M059J (cell line): ENCODE results near the gene COL23A1. TPM values are rescaled to one million over a fixed set of nuclear protein-coding genes. Genes with fewer than 3 reads are reported as not detected.

Source experiments
- DNase-seq: peaks from one replicate; pipeline ENCODE4 v3.0.0-alpha.2; 2012; ENCODE audit warnings: low read depth
- total RNA-seq: library from RNA; depleted of rRNA; stranded (reverse); fragments of >200 nt; shearing (Covaris generic); gene quantifications from 2 replicates; pipeline ENCODE4 v1.2.3, GENCODE V29; 2014

COL23A1 gene
- total RNA-seq, 1 experiment from 2014 or later = not detected

DNA sequence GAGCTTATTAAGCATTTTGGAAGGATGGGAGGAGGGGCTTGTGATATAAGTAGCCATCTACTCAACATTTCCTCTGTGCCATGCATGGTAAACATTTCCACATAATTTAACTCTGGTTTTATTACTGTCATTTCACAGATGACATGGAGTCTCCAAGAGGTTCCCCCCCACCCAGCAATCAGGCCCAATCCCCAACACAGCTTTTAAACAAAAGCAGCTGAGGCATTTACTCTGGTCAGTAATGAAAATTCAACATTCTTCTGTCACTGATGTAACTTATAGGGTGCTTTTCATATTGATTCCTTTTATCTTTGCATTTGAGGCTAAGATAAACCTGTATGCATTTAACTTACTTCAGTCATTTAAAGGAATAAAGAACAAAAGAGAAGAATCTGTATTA lies 128.1 kb downstream of the COL23A1 start:
- DNase-seq = no peak

DNA sequence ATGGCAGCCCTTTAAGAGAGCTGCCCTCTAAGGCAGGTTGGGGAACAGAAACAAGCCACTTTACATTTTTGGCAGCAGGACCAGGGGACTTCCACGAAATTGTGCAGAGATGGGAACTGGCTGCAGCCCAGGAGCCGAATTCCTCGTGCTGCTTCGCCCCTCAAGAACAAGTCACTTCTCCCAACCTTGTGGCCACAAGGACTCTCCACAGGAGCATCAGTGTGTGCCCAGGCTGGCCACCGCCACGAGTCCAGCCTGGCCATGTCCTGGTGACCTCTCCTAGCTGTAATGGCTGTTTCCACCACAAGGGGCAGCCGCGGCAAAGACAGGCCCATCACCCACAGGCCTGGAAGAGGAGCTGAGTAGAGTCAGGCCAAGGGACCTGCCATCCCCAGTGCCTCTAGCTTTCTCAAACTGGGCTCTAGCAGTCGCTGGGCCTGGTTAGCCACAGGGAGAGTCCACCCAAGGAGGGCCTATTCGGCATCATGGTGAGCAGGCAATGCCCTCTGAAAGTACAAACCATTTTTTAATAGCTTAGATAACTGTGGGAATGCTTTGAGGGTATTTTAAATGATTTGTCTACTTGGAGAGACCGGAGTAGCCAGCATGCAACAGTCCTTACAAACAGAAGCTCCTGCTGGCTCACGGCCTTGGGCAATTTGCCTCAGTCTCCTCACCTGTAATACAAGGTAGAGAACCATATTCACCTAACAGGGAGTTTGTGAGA lies 129.0 kb downstream of the COL23A1 start:
- peak; percentile 40 for DNase-seq

DNA sequence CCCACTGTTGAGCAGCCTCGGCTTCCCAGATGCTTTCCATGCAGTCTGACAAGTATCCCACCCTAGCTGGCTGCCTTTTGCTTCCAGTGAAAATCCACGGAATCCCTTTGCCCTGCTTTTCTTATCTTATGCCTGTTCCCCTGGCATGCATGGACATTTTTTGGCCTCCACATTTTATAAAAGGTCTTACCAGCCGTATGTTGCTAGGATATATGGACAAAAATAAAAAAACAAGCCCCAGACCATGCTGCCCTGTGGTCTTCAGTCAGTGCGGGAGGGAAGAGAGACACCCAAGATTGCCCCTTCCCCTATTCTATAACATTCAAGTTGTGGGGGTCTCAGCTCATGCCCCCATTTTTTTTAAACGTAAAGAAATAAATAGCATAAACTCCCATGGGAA lies 129.6 kb downstream of the COL23A1 start:
- DNase-seq = no peak

DNA sequence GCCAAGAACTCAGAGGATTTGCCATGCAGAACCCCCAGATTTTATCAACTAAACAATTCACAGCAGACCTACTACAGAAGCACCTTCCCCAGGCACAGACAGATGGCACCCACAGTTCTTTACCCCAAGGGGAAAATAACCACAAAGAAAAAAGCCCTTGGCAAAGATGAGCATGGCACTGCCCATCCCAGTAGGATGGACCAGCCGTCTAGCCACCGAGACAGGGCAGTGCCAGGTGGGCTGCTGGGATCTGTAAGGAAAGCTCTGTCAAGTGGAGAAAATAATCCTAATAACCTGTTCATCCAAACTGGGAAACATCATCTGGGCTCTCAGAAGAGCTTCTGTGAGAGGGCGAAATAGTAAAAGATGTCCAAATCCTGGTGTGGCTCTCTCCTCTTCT lies 130.0 kb downstream of the COL23A1 start:
- no peak for DNase-seq

DNA sequence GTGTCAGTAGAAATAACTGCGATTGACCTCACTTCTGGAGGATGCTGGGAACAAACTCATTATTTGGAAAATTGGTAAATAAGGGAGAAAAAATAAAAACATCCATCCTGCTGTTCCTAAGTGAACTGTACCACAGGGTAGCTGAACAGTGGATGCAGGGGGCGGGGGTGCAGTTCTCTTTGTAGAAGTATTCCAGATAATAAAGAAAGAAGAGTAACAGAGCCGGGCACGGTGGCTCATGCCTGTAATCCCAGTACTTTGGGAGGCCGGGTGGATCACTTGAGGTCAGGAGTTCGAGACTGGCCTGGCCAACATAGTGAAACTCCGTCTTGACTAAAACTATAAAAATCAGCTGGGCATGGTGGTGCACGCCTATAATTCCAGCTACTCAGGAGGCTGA lies 132.1 kb downstream of the COL23A1 start:
- no peak for DNase-seq

DNA sequence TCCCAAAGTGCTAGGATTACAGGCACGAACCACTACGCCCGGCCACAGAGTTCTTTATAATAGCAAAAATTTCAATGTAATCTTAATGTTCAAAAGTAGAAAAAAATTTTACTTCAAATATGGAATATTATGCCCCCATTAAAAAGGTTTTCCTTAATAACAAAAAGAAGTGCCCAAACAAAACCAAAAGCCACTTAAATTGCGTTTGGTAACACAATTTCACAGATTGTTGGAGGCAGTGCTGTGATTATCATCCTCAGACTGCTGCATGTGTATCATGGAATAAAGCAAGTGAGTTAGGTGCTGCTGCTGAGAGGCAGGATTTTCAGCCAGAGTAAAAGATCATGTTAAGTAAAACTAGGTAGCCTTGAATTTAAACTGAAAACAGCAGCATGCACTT lies 132.7 kb downstream of the COL23A1 start:
- no peak for DNase-seq

DNA sequence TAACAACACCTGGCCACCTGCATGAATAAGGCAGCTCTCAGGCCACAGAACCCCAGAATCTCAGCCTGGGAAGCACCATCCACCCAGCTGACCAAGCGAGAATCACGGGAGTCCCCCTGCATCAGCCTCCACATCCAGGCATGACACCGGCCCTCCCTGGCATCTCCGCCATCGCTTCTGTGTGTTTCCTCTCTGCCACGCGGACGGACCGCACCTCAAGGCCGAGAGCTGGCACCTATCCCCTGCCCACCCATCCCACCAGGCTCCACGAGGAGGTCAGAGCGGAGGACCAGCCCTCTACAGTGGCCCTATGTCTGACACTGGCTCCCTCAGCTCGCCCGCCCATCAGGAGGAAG lies 134.7 kb downstream of the COL23A1 start:
- no peak for DNase-seq

DNA sequence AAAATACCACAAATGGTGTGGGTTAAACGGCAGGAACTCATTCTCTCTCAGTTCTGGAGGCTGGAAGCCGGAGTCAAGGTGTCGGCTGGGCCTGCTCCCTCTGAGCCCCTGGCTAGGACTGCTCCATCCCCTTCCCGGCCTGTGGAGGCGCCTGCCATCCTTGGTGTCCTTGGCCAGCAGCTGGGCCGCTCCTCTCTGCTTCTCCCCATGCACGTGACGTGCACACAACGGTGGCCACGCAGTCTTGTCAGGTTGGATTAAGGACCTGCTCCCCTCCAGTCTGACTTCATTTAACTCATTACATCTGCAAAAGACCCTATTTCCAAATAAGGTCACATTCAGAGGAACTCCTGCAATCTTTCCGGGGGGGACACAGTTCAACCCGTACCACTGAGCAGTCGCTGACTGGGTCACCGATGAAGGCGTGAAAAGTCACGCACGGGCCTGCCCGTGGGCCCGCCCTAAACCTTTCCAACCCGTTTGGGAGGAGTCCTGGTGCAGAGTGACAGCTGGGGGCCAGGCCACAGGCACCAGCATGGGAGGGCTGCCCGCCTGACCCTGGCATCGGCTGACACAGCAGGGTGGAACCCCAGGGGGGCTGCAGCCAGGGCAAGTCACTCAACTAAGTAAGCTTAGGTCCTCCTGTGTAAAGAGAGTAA lies 135.2 kb downstream of the COL23A1 start:
- no peak for DNase-seq

DNA sequence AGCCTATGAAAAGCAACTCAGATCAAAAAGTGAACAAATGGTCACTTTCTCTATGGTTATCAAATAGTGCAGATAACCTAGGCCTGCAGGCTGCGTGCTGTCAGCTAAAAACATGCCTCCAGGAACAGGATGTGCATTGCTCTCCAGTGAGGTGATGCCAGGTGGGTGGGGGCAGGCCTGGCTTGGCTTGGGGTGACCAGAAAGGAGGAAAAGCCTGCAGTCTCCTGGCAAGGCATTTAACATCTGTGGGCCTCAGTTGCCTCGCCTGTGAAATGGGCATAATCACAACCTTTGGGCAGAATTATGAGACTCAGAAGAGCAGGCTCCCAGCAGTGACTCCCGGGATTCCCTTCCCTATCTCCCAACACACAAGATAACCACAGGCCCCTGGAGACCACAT lies 135.9 kb downstream of the COL23A1 start:
- no peak for DNase-seq

DNA sequence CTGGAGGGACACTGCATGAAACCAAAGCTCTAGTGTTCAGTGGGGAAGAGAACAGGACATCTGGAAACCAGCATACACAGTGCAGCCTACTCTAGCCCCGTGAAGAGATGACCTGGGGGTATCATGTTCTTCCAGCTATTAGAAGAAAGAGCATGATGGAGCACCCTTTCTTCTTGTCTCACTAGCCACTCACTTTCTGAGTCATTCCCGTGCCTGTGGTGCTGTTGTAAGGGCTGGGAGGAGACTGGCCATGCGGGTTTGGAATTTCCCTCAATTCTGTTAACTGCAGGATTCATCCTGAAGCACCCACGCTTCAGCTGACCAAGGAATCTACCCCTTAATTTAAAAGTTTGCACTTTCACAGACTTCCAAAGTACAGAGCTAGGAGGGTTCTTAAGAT lies 137.0 kb downstream of the COL23A1 start:
- peak; percentile 15 for DNase-seq

DNA sequence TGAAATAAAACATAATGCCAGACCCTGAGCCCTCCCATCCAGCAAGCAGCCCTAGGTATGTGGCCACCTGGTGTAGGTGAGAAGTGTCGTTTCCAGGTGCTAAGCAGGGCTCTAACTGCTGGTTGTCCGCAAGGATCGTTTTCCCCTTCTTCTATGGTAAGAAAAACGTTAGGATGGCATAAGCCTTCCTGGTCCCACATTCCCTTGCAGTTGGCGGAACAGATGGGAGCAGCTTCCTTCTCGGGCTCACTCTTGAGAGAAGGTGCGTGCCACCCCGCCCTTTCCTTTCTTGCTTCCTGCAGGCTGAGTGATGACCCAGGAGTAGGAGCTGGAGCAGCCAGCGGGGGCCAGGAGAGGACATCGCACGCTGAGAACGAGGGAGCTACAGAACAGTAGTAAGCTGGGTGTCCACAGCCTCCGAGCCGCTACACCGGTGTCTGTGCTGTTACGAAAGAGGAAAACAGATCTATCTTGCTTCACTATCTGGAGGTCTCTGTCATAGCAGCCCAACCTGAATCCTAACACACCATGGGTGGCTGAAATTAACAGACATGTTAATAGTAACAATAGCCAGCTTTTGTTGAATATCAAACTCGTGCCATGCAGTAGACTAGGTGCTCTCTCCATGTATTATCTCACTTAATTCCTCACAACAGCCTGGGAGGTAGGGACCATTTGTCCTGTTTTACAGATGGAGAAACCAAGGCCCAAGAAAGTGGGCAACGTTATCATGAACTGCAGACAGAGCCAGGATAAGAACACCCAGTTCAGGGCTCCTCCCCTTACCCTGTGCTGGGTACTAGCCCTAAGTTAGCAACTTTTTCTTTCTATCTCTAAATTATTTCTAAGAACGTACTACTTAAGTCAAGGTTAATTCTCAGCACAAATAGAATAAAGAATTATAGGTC lies 139.8 kb downstream of the COL23A1 start:
- no peak for DNase-seq

DNA sequence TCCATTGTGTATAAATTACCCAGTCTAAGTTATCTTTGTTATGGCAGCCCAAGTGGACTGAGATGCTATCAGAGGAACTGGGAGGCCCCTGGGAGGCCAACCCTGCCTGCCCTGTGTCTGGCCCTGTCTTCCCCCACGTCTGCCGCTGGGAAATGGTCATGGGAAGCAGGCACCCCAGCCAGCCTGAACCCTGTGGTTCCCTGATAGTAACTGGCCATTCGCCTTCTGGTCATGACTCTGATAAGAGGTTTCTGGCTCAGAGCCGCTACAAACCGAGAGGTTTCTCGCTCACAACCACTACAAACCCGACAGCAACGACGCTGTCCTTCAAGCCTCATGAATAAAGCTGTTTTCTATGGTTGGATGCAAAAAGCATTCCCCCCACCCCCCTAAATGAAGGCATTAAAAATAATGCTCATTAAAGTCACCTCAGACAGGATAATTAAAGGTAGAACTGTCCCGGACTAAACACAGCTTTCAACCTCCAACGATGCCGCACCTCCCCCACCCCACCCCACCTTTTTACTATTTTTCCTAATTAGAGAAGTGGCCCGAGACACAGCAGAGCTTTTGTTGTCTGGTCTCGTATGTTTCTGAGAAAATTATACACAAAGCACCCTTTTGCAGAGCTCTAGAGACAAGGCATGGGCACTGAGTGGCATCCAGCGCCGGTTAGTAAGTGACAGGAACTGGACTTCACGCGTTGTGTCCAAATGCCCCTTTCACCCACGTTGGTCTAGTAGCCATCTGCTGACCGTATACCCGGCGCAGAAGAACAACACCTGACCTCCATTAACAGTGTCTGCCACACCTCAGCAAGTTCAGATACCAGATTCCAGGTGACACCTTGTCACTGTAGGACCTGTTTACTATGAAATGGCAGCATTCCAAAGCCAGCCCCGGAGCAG lies 140.8 kb downstream of the COL23A1 start:
- no peak for DNase-seq

DNA sequence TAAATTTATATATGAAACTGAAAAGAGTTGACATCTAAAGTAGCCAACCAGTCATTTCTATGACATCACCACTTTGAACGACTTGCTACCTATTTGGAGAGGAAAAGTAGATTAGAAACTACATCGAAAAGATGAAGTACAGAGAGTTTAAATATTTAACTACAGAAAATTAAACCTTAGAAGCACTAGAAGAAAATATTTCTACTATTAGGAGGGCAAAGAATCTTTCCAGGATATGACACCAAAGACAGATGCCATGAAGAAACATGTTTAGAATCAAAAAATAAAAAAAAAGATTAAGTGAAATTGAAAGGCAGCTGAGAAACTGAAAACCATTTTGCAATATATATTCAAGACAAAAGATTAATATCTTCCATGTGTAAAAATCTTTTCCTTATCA lies 144.7 kb downstream of the COL23A1 start:
- no peak for DNase-seq

DNA sequence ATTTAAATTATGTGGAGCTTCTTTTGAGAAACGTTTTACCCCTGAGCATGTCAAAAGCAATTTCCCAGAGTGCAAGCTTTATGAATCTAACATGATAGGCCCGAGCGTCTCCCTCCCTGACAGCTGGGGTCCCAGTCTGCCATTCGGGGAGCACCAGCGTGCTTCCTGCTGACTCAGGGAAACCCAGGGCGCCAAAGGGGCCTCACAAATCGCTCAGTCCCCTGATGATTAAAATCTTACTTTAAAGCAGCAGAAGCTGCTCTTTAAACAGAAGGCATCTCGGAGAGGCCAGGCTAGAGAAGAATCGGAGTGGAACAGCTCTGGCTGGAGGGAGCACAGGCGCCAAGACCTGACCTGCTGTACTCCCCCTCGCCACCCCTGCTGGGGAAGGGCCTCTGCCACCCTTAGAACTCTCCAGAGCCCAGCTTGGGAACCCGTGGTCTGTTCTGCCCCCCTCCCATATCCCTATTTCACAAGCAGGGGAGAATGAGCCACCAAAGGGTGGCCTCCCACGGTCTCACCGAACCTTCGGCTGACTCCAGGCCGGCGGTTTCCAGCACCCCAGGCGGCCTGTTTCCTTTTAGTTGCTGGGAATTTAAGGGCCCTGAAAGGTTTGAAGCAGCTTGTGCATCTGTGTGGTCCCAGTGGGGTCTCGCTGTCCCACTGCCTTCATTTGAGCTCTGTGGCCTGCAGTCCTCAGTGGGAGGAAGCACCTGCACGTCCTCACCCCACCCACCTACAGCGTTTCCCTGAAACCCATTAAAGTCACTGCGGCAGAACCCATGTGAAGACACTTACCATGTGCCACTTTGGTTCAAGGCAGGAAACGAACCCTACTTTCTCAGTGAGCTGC lies 147.6 kb downstream of the COL23A1 start:
- DNase-seq = no peak

DNA sequence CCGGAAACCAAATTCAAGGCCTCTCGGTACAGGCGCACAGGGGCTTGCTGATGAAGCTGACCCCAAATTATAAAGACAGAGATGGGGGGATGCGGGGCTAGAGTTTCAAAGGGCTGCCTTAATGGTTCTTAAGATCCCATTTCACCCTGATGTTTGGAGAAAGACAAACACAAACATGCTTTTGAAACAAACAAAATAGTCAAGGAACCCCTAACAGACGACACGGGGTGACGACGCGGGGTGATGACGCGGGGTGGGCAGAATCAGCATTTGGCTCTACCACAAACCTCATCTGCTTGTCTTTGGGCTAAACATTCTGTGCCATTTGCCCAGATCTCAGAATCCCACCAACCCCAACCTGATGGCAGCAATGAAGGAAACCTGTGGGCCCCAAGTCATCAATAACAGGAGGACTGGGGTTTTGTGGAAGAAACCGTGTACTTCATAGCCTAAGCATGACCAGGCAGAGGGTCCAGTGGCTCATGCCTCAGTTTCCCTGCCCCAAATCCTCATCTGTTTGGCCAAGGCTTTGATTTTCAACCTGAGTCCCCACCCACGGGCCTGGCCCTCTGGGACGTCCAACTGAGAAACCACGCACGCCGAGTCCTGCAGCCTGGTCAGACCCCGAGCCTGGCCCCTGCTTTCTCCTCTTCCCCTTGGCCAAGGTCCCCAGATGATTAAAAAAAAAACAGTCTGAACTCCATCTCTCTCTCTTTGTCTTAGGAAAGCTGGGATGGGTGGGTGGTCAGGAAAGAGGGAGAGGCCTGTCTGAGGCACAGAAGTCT lies 148.5 kb downstream of the COL23A1 start:
- no peak for DNase-seq

DNA sequence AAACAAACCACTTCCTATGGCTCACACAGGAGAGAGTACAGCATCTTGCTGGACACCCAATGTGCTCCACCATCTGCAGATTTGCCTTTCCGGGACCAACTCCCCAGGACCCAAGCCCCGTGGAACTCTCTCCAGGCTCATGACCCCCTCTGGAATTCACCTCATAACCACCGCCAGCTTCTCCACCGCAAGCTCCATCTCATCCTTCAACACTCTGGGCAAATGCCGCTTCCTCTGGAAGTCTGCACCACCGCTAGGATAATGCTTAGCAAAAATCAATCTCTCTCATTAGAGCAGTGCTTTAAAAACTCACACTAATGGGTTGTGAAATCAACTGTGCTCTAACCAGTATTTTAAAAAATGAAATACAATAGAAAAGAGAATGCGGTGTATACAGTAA lies 150.0 kb downstream of the COL23A1 start:
- no peak for DNase-seq

DNA sequence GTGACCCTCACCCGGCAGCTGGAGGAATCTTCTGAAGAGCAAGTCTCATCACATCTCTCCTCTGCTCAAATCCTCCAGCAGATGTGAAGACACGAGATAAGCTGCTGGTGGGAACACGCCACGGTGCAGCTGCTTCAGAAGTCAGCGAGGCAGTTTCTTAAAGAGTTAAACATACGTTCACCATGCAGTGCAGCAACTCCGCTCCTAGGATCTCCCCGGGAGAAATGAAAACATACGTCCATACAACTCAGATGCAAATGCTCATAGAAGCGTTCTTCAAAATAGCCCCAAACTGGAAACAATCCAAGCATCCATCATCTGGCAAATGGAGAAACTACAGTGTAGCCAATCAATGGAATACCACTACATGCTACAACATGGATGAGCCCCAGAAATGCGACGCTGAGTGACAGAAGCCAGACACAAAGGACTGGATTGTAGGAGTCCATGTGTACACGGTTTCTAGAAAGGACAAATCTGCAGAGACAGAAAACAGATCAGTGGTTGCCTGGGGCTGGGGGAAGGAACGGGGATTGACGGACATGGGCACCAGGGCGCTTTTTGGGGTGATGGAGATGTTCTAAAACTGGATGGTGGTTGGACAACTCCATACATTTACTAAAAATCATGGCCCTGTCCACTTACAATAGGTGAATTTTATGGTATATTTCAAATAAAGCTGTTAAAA lies 150.6 kb downstream of the COL23A1 start:
- no peak for DNase-seq

DNA sequence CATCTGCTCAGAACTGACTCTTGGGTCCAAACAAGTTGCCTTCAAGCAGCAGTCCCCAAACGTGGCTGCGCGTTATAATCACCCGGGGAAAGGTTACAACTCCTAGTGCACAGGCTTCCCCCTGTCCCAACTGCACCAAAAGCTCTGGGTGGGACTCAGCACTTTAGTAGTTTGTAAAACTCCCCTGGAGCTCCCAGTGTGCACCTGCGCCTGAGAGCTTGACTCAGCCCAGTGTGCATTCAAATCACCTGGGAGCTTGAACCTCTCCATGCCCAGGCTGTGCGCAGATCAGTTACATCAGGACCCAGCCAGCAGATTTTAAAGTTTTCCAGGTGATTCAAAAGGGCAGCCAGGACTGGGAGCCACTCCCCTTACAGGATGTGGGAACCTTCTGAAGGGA lies 151.4 kb downstream of the COL23A1 start:
- no peak for DNase-seq

DNA sequence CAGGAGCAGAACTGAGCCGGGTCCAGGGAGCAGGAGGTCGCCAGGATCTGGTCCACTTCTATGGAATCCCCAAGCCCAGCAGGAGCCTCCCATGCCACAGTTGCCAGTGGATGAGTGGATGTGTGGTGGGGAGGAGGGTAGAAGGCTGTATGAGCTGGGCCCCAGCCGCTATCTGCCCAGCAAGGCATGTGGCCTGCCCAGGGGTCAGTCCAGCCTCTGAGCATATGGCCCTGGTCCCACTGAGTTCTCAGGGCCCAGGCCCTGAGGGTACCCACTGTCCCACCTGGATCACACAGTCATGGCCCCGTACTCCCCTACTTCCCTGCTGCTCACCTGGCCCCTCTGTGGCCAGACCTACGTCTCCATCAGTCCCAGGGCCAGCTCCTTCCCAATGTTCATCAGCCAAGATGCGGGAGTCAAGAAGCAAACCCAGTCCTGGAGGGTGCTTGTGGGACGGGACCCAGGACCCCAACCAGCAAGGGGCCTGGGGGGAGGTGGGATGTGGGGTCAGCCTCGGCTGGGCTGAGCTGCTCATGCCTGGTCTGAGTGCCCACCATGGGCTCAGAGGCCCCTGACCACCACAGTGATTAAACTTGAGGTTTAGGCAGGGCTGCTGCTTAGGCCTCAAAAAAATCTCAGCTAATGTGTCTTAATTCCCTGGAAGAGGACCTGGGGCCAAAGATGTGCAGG lies 152.7 kb downstream of the COL23A1 start:
- no peak for DNase-seq
